PC-9 (cell line): ENCODE measurements around the gene CDK5RAP2. TPM values are rescaled to one million over a fixed set of nuclear protein-coding genes. Genes with fewer than 3 reads are reported as not detected.

Experiments used
- BruUV-seq: library from RNA; stranded (reverse); fragments of 400-500 nt; replicated peaks from 2 replicates; lab custom pipeline; 2021; lab: Mats Ljungman, UMichigan
- CTCF ChIA-PET: fragments of 300-600 bp; sonication (Branson Sonifier 250); formaldehyde crosslinking; loops from one replicate; lab custom pipeline; 2022; ENCODE audit warnings: antibody characterized with exemption; lab: Charles Lee
- POLR2A ChIA-PET: fragments of 300-600 bp; sonication (Branson Sonifier 250); formaldehyde crosslinking; loops from one replicate; lab custom pipeline; 2022; ENCODE audit warnings: antibody characterized with exemption; ENCODE audit not compliant: unreplicated experiment; lab: Charles Lee
- DNase-seq, 2 experiments: peaks; one replicate each; pipeline versions ENCODE4 v3.0.0 to v3.0.0-alpha.2; 2015 to 2022; ENCODE audit warnings: mixed read lengths in 1 of 2
- H2AFZ ChIP-seq: fragments of 200-600 bp; sonication (generic); 2 replicates; pipeline ENCODE4 v1.8.1; 2017; ENCODE audit warnings: antibody characterized with exemption
- H3F3A ChIP-seq: fragments of 200-600 bp; sonication (generic); 2 replicates; pipeline ENCODE4 v1.8.1; 2017; ENCODE audit warnings: antibody characterized with exemption, mild to moderate bottlenecking, low read depth; ENCODE audit not compliant: insufficient read depth
- H3K27ac ChIP-seq: fragments of 200-600 bp; sonication (generic); 2 replicates; pipeline ENCODE4 v1.6.1; 2016; ENCODE audit warnings: mixed run types
- H3K27me3 ChIP-seq: fragments of 200-600 bp; sonication (generic); 2 replicates; pipeline ENCODE4 v1.6.1; 2016; ENCODE audit warnings: low read depth, mixed run types; ENCODE audit not compliant: insufficient read depth
- H3K36me3 ChIP-seq: fragments of 200-600 bp; sonication (generic); 2 replicates; pipeline ENCODE4 v1.6.1; 2016; ENCODE audit warnings: low read depth, mixed run types
- H3K4me1 ChIP-seq: fragments of 200-600 bp; sonication (generic); replicated peaks from 2 replicates; pipeline ENCODE4 v1.6.1; 2016; ENCODE audit warnings: mixed run types; ENCODE audit not compliant: insufficient read depth
- H3K4me2 ChIP-seq: fragments of 200-600 bp; sonication (generic); 2 replicates; pipeline ENCODE4 v1.6.1; 2017; ENCODE audit warnings: mixed run types
- H3K4me3 ChIP-seq: fragments of 200-600 bp; sonication (generic); 2 replicates; pipeline ENCODE4 v1.6.1; 2016; ENCODE audit warnings: mixed run types
- H3K79me2 ChIP-seq: fragments of 200-600 bp; sonication (generic); 2 replicates; pipeline ENCODE4 v1.6.1; 2017; ENCODE audit warnings: low read depth, mixed run types
- H3K9me2 ChIP-seq: fragments of 200-600 bp; sonication (generic); 2 replicates; pipeline ENCODE4 v1.8.1; 2017; ENCODE audit warnings: mild to moderate bottlenecking; ENCODE audit not compliant: insufficient read depth
- H3K9me3 ChIP-seq: fragments of 200-600 bp; sonication (generic); 2 replicates; pipeline ENCODE4 v1.8.1; 2016; ENCODE audit warnings: low read depth; ENCODE audit not compliant: insufficient read depth
- H4K20me1 ChIP-seq: fragments of 200-600 bp; sonication (generic); 2 replicates; pipeline ENCODE4 v1.8.1; 2017; ENCODE audit not compliant: insufficient read depth
- EZH2 ChIP-seq: fragments of 200-600 bp; sonication (generic); IDR thresholded peaks from 2 replicates; pipeline ENCODE4 v1.8.0; 2017; ENCODE audit warnings: antibody characterized with exemption, low read depth
- intact Hi-C: fragments of 100-400 bp; cut with micrococcal nuclease; formaldehyde crosslinking; loops from one replicate; pipeline ENCODE4 v1.10.0; 2022; ENCODE audit not compliant: unreplicated experiment
- total RNA-seq: library from RNA; stranded (reverse); gene quantifications from 2 replicates; pipeline ENCODE4 v1.2.3, GENCODE V29; 2021
- TF ChIP-seq, protein P1 (sequence below): fragments of 200-600 bp; sonication (generic); conservative IDR thresholded peaks from 2 replicates; pipeline ENCODE4 v1.6.1; 2017; ENCODE audit warnings: mixed run types, antibody characterized with exemption, mild to moderate bottlenecking, moderate library complexity

The CDK5RAP2 gene
- total RNA-seq, 1 experiment from 2014 or later, result 113 TPM

DNA sequence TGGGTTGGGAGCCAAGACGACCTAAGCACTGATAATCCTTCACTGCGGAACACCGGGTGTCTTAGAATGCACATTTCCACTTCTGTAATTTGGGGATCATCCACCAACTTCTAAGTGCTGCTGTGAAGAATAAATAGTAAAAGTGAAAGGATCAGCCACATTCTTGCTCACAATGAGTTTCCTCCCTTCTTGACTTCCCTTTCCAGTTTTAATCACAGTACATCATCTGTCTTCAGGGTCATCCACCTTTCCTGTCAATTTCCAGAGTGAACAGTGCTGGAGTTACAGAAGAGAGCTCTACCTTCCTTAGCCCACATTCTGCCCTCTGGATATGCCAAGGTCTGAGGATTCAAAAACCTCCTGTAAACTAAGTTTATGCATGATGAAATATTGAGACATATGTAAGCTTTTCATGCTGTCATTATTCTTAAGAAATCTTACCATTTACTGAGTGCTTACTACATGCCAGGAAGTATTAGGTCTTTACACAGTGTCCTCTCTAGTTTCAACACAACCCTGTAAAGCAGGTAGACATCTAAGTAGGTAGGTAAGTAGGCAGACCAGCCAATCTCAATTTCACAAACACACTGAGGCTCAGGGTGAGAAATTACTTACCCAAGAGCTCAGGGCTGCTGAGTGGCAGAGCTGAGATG is 105.2 kb downstream of the CDK5RAP2 start:
- no peaks in the 10 kb centered on the region for H3K4me1 ChIP-seq
- peaks cover 9% of the 10 kb centered on the region; the same call in 1 of the 2 replicates for H3F3A ChIP-seq
- CTCF ChIA-PET, result no interaction called here
- H3K27me3 ChIP-seq, result no peaks in the 10 kb centered on the region
- peak overlapping the region; percentile 13; the same call in 1 of the 2 replicates for H3K27ac ChIP-seq
- H3K9me2 ChIP-seq, result no peaks in the 10 kb centered on the region
- H3K36me3 ChIP-seq, result no peaks in the 10 kb centered on the region
- H3K4me2 ChIP-seq, result no peak overlapping the region
- intact Hi-C loops, result loop anchor here (5.0 to 10.0 kb wide), 2 partner anchors 512 to 1100 kb away; no protein-coding TSS in a partner anchor
- H3K9me3 ChIP-seq, result no peaks in the 10 kb centered on the region
- TF ChIP-seq, protein P1, sequence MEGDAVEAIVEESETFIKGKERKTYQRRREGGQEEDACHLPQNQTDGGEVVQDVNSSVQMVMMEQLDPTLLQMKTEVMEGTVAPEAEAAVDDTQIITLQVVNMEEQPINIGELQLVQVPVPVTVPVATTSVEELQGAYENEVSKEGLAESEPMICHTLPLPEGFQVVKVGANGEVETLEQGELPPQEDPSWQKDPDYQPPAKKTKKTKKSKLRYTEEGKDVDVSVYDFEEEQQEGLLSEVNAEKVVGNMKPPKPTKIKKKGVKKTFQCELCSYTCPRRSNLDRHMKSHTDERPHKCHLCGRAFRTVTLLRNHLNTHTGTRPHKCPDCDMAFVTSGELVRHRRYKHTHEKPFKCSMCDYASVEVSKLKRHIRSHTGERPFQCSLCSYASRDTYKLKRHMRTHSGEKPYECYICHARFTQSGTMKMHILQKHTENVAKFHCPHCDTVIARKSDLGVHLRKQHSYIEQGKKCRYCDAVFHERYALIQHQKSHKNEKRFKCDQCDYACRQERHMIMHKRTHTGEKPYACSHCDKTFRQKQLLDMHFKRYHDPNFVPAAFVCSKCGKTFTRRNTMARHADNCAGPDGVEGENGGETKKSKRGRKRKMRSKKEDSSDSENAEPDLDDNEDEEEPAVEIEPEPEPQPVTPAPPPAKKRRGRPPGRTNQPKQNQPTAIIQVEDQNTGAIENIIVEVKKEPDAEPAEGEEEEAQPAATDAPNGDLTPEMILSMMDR, result no peak
- no peak for TF ChIP-seq EZH2
- H3K4me3 ChIP-seq, result no peak overlapping the region
- no peaks in the 10 kb centered on the region for H3K79me2 ChIP-seq
- H4K20me1 ChIP-seq, result no peaks in the 10 kb centered on the region
- no peak overlapping the region for H2AFZ ChIP-seq
- no TSS peak for BruUV-seq
- POLR2A ChIA-PET, result no interaction called here
- no peak for DNase-seq

DNA sequence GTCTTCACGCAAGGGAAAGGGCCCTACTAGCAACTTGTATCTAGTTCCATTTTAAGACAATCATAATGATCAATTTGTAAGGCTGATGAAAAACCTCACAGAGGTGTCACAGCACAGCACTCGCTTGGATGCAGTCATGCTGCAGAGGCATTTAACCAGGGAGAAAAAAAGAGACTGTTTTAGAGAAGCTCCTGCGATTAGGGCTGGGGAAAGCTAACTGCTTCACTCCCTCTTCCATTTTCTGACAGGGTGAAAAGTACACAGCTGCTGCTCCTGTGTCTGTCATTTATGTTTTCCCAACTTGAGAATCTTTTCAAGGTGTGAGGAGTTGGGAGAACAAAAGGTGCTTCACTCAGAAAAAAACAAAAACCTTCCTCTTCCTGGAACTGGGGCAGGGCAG is 106.4 kb downstream of the CDK5RAP2 start:
- no TSS peak for BruUV-seq
- H3K36me3 ChIP-seq, result no peaks in the 10 kb centered on the region
- no peak for DNase-seq
- no peaks in the 10 kb centered on the region for H3K9me2 ChIP-seq
- ChIA-PET CTCF (no interaction called here), POLR2A (interaction anchor here (0.6 kb wide), 1 partner anchor 17 kb away, joined by 3 read pairs; no protein-coding TSS in a partner anchor)
- H3K4me2 ChIP-seq, result no peak overlapping the region
- intact Hi-C loops, result loop anchor here (10.0 kb wide), 1 partner anchor 1099 kb away; no protein-coding TSS in a partner anchor
- no peak overlapping the region for H3K27ac ChIP-seq
- no peaks in the 10 kb centered on the region for H3K79me2 ChIP-seq
- H3K9me3 ChIP-seq, result no peaks in the 10 kb centered on the region
- H3K4me1 ChIP-seq, result no peaks in the 10 kb centered on the region
- TF ChIP-seq EZH2, result no peak
- TF ChIP-seq, protein P1, result no peak
- H3F3A ChIP-seq, result peaks cover 7% of the 10 kb centered on the region; the same call in 1 of the 2 replicates
- no peaks in the 10 kb centered on the region for H3K27me3 ChIP-seq
- no peaks in the 10 kb centered on the region for H4K20me1 ChIP-seq
- H3K4me3 ChIP-seq, result no peak overlapping the region
- no peak overlapping the region for H2AFZ ChIP-seq

DNA sequence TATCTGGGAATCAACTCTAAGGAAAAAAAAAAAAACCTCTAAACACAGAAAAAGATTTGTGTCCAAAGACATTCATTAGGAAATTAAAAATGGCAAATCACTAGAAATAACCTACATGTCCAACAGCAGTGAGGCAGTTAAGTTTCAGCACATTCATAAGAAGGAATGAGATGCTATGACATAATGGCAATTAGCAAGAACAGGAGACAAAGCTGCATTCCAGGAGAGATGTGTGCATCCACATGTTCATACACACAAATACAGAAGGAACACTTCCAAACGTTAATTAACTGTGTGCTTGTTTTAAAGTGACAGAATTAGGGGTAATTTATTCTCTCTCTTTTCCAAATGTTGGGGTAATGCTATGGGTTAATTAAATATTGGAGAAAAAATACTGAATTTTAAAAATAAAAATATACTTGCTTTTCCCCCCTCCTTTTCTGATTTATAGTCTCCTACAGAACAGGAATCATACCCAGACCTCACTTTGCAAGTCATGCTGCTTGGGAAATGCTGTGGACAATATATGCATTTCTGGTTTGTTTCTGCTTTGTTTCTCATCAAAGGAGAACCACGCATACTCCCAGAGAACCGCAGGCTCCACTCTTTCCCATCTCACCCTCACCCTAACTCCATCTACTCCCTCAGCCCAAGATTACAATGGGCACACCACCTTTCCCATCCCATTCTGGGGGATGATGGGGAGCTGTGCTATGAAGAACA is 114.1 kb downstream of the CDK5RAP2 start:
- Histone ChIP-seq H3K9me2 (no peaks in the 10 kb centered on the region), H3K4me3 (no peak overlapping the region), H3K27ac (no peak overlapping the region), H3K4me2 (no peak overlapping the region), H2AFZ (no peak overlapping the region), H3K79me2 (no peaks in the 10 kb centered on the region), H4K20me1 (no peaks in the 10 kb centered on the region), H3K36me3 (no peaks in the 10 kb centered on the region), H3K9me3 (no peaks in the 10 kb centered on the region), H3K4me1 (no peaks in the 10 kb centered on the region), H3F3A (no peaks in the 10 kb centered on the region), H3K27me3 (no peaks in the 10 kb centered on the region)
- intact Hi-C loops, result no loop called here
- ChIA-PET POLR2A (no interaction called here), CTCF (no interaction called here)
- DNase-seq, result no peak
- no TSS peak for BruUV-seq
- TF ChIP-seq, protein P1, result no peak
- TF ChIP-seq EZH2, result no peak
